A549 treated with AZD9567 at 1 μM for 4 hours (cell line): ENCODE results near the gene CWC22. TPM values are rescaled to one million over a fixed set of nuclear protein-coding genes. Genes with fewer than 3 reads are reported as not detected.

Experiments used
- total RNA-seq: library from RNA; stranded (reverse); fragments of 200-300 nt; extraction: Qiagen RNA extraction; gene quantifications from 5 replicates; pipeline ENCODE4 v1.2.3, GENCODE V29; 2022; ENCODE audit not compliant: insufficient read depth

The CWC22 gene
- 9.2 to 15.2 TPM (median 10.9 TPM) in 5 replicates for total RNA-seq

GRCh38 chr2:180006781-180007579 lies at the start of gene CWC22:
CWC22 (minus strand) TSS chr2:180007297; CDS start chr2:179993341, 13,956 bp downstream.

Other genes starting within 250 kb of the CWC22 start
- gene ZNF385B, start 145.7 kb downstream of the CWC22 start, total RNA-seq, result 0.10 to 0.11 TPM in 2 of 5 replicates, not detected in the others